K562 (cell line): ENCODE measurements around the gene RMC1. TPM values are rescaled to one million over a fixed set of nuclear protein-coding genes. Genes with fewer than 3 reads are reported as not detected.
A peak's percentile ranks its signal among the peaks of the same experiment; 100 is the strongest.

ENCODE experiments used
- ATAC-seq: fragments of 200-7000 bp; cut with Tn5 transposase; 3 replicates; pipeline ENCODE4 v1.9.1; 2020; ENCODE audit warnings: moderate library complexity
- BruUV-seq: library from RNA; stranded (reverse); fragments of 400-500 nt; replicated peaks from 2 replicates; lab custom pipeline; 2021; lab: Mats Ljungman, UMichigan
- CTCF ChIA-PET: fragments of 300-600 bp; formaldehyde crosslinking; extraction: SDS; loops from one replicate; lab custom pipeline; 2021; ENCODE audit warnings: low intra/inter-chr PET ratio; lab: Yijun Ruan, JAX
- POLR2A ChIA-PET: fragments of 300-600, 350-650 bp; sonication (Branson Sonifier 250); formaldehyde crosslinking; extraction: SDS; loops from one replicate; lab custom pipeline; 2021; ENCODE audit warnings: antibody characterized with exemption, inconsistent platforms; lab: Yijun Ruan, JAX
- DNase-seq, 4 experiments: peaks; one replicate each; pipeline versions ENCODE4 v3.0.0 to v3.0.0-alpha.2; 2011 to 2018; ENCODE audit warnings: low spot score in 3 of 4, mixed read lengths in 3 of 4; ENCODE audit errors: extremely low read depth in 1 of 4
- FAIRE-seq: peaks from 2 replicates; lab custom pipeline; 2011; peaks lifted over from hg19 to GRCh38; lab: Jason Lieb, UNC
- H2AFZ ChIP-seq: 2 replicates; pipeline ENCODE4 v1.6.0; 2011; ENCODE audit warnings: low read depth, low read length, control low read depth, inconsistent platforms
- H3K27ac ChIP-seq: fragments of 200-600 bp; 3 replicates; pipeline ENCODE4 v1.8.0; 2011; ENCODE audit warnings: low read depth, mild to moderate bottlenecking, control low read depth, inconsistent platforms, low read length, moderate library complexity, mixed read lengths; ENCODE audit errors: extremely low read depth
- H3K27me3 ChIP-seq, 2 experiments: fragments of 300-600 bp in 1 of 2; 2 replicates in 1 of 2; 3 replicates in 1 of 2; pipeline versions ENCODE4 v1.6.0 to v1.8.0; 2011; ENCODE audit warnings: inconsistent platforms in 2 of 2, low read length in 2 of 2, mild to moderate bottlenecking in 1 of 2, mixed read lengths in 1 of 2, moderate library complexity in 1 of 2; ENCODE audit not compliant: control insufficient read depth in 2 of 2, insufficient read depth in 2 of 2
- H3K36me3 ChIP-seq: fragments of 300-600 bp; 3 replicates; pipeline ENCODE4 v1.8.0; 2011; ENCODE audit warnings: mild to moderate bottlenecking, low read length, inconsistent platforms; ENCODE audit not compliant: control insufficient read depth, insufficient read depth
- H3K4me1 ChIP-seq, 2 experiments: fragments of 200-600 bp in 1 of 2; replicated peaks in 1 of 2; 2 replicates in 1 of 2; 3 replicates in 1 of 2; pipeline versions ENCODE4 v1.5.1 to v1.8.0; 2011; ENCODE audit warnings: inconsistent platforms in 2 of 2, low read length in 2 of 2, mild to moderate bottlenecking in 1 of 2, mixed read lengths in 1 of 2, moderate library complexity in 1 of 2; ENCODE audit not compliant: control insufficient read depth in 2 of 2, insufficient read depth in 2 of 2
- H3K4me2 ChIP-seq: 2 replicates; pipeline ENCODE4 v1.6.1; 2011; ENCODE audit warnings: low read length, control low read depth, inconsistent platforms, mixed read lengths; ENCODE audit not compliant: insufficient read depth
- H3K4me3 ChIP-seq: fragments of 200-600 bp; sonication (generic), shearing (Covaris generic); 2 replicates; pipeline ENCODE4 v1.5.1; 2016; ENCODE audit warnings: control low read depth, inconsistent platforms
- H3K79me2 ChIP-seq: fragments of 200-600 bp; 3 replicates; pipeline ENCODE4 v1.8.0; 2011; ENCODE audit warnings: low read length, inconsistent platforms; ENCODE audit not compliant: control insufficient read depth, insufficient read depth
- H3K9ac ChIP-seq, 2 experiments: 2 replicates each; pipeline versions ENCODE4 v1.6.0 to v1.6.1; 2011; ENCODE audit warnings: low read depth in 2 of 2, low read length in 2 of 2, control low read depth in 1 of 2, inconsistent platforms in 1 of 2, mild to moderate bottlenecking in 1 of 2, mixed read lengths in 1 of 2; ENCODE audit not compliant: insufficient read depth in 1 of 2
- H3K9me1 ChIP-seq: one replicate; pipeline ENCODE4 v1.6.0; 2011; ENCODE audit warnings: inconsistent platforms, mild to moderate bottlenecking, low read length, moderate library complexity; ENCODE audit not compliant: control insufficient read depth, insufficient read depth
- H3K9me3 ChIP-seq: replicated peaks from 2 replicates; pipeline ENCODE4 v1.5.1; 2011; ENCODE audit warnings: low read depth, low read length, inconsistent platforms; ENCODE audit not compliant: control insufficient read depth, insufficient read depth
- H4K20me1 ChIP-seq: replicated peaks from 2 replicates; pipeline ENCODE4 v1.6.1; 2011; ENCODE audit warnings: low read length, inconsistent platforms, mixed read lengths; ENCODE audit not compliant: control insufficient read depth, insufficient read depth
- CEBPB ChIP-seq: fragments of 450-650 bp; IDR thresholded peaks from 2 replicates; pipeline ENCODE4 v1.6.1; 2016; ENCODE audit warnings: missing genetic modification characterization, missing compliant biosample characterization
- COPS2 ChIP-seq: fragments of 450-650 bp; conservative IDR thresholded peaks from 2 replicates; pipeline ENCODE4 v1.6.1; 2016; ENCODE audit warnings: mild to moderate bottlenecking, moderate library complexity
- DLX4 ChIP-seq: fragments of 250-450 bp; sonication (Bioruptor Pico); IDR thresholded peaks from 2 replicates; pipeline ENCODE4 v1.6.1; 2021; ENCODE audit warnings: mild to moderate bottlenecking
- IRF2 ChIP-seq: sonication (generic); formaldehyde crosslinking; IDR thresholded peaks from 2 replicates; pipeline ENCODE4 v1.8.1; 2022; ENCODE audit warnings: mild to moderate bottlenecking, missing genetic modification reagents
- MNT ChIP-seq, 2 experiments: fragments of 450-650 bp; conservative IDR thresholded peaks; 2 replicates each; pipeline ENCODE4 v1.6.1; 2017; ENCODE audit warnings: mild to moderate bottlenecking in 2 of 2, moderate library complexity in 2 of 2
- ZNF354B ChIP-seq: fragments of 250-450 bp; sonication (Bioruptor Pico); IDR thresholded peaks from 2 replicates; pipeline ENCODE4 v1.4.0; 2020
- ZNF408 ChIP-seq: fragments of 250-450 bp; sonication (Bioruptor Pico); IDR thresholded peaks from 2 replicates; pipeline ENCODE4 v1.4.0; 2020; ENCODE audit warnings: low read depth, mild to moderate bottlenecking, moderate library complexity
- ZNF592 ChIP-seq: fragments of 450-650 bp; IDR thresholded peaks from 2 replicates; pipeline ENCODE4 v1.6.1; 2017; ENCODE audit warnings: antibody characterized with exemption, mild to moderate bottlenecking
- WGBS: fragments of 100-300 bp; shearing (Covaris generic); methylation state at CpG from one replicate; pipeline ENCODE4 v1.1.6; 2016; ENCODE audit warnings: low coverage, mixed read lengths; ENCODE audit not compliant: insufficient coverage; ENCODE audit errors: missing lambda C conversion rate; 5-methylcytosine and 5-hydroxymethylcytosine counted together
- in situ Hi-C: fragments of 300-500 bp; cut with MboI; formaldehyde crosslinking; loops from 4 replicates; pipeline ENCODE4 v1.15.0; 2018; ENCODE audit warnings: inconsistent platforms, mixed read lengths
- intact Hi-C: fragments of 100-400 bp; cut with micrococcal nuclease; formaldehyde crosslinking; loops from 2 replicates; pipeline ENCODE4 v1.14.2; 2022
- polyA plus RNA-seq, 8 experiments: library from polyadenylated mRNA; depleted of rRNA in 4 of 8; stranded (reverse) in 5 of 8; unstranded in 3 of 8; fragments of >200 nt; fragmentation: Nextera tagmentation in 2 of 8; fragmentation: Illumina TruSeq in 1 of 8; extraction: Ambion mirVana in 2 of 8; extraction: Trizol in 1 of 8; gene quantifications; 2 replicates each; pipeline versions ENCODE4 v1.2.1 to v1.2.3, GENCODE V29; 2011 to 2014; ENCODE audit warnings: inconsistent platforms in 1 of 8, missing spikeins in 1 of 8
- total RNA-seq, 7 experiments: library from RNA; depleted of rRNA in 6 of 7; stranded (reverse); fragments of >200 nt in 6 of 7; fragmentation: Illumina TruSeq in 2 of 7; extraction: Trizol in 2 of 7; gene quantifications; 2 replicates each; pipeline versions ENCODE4 v1.2.1 to v1.2.3, GENCODE V29; 2011 to 2021; ENCODE audit warnings: low replicate concordance in 1 of 7

The RMC1 gene
- total and polyA plus RNA-seq, 9 of the 15 experiments (the other 6 are each of a cell fraction or from before 2014, with no cell fraction given): 7.5 to 42.4 (median 35.5) TPM

GRCh38 chr18:23521907-23522306, 18.6 kb downstream of the RMC1 start:
- Histone ChIP-seq H4K20me1 (no peaks in the 10 kb centered on the region), H3K27ac (no peak overlapping the region), H3K4me2 (no peak overlapping the region), H3K4me3 (no peak overlapping the region), H3K79me2 (no peaks in the 10 kb centered on the region), H3K36me3 (peaks cover 84% of the 10 kb centered on the region), H3K9me1 (no peaks in the 10 kb centered on the region), H3K9ac (no peak overlapping the region), H3K27me3 (no peaks in the 10 kb centered on the region), H2AFZ (no peak overlapping the region), H3K4me1 (no peaks in the 10 kb centered on the region), H3K9me3 (no peaks in the 10 kb centered on the region)
- no TSS peak for BruUV-seq
- intact Hi-C loops: no loop called here
- no peak for FAIRE-seq
- 91% methylated on average over 7 of the region's 7 CpGs for WGBS
- no peak for ATAC-seq
- ChIA-PET POLR2A (interaction anchor here (0.7 to 1.2 kb wide), 2 partner anchors 20 to 67 kb away, joined by 3 read pairs; no protein-coding TSS in a partner anchor), CTCF (no interaction called here)
- in situ Hi-C loops: no loop called here
- no peak for DNase-seq
- no peak for TF ChIP-seq MNT (conservative IDR thresholded peaks at IDR 0.05)

- intact Hi-C loops: no loop called here
- no peak for ATAC-seq
- Histone ChIP-seq H3K4me1 (peaks cover 3 to 10% of the 10 kb centered on the region in 2 experiments), H3K79me2 (peaks cover 8% of the 10 kb centered on the region; the same call in 2 of the 3 replicates), H4K20me1 (no peaks in the 10 kb centered on the region), H3K4me3 (no peak overlapping the region), H3K9ac (no peak overlapping the region), H3K4me2 (no peak overlapping the region), H3K36me3 (peaks cover 85% of the 10 kb centered on the region), H2AFZ (no peak overlapping the region), H3K27ac (no peak overlapping the region), H3K9me3 (no peaks in the 10 kb centered on the region), H3K27me3 (no peaks in the 10 kb centered on the region), H3K9me1 (no peaks in the 10 kb centered on the region)
- TF ChIP-seq CEBPB (tag): 0 out of 2 replicates have a peak, but pooled peaks have one; percentile 9
- TF ChIP-seq ZNF408 (CRISPR knock-in tag): no peak
- no peak for TF ChIP-seq ZNF354B
- TF ChIP-seq DLX4 (CRISPR knock-in tag): no peak
- TF ChIP-seq IRF2 (CRISPR knock-in tag): no peak
- TF ChIP-seq ZNF592: no peak
- TF ChIP-seq COPS2: no peak
- ChIA-PET CTCF (no interaction called here), POLR2A (interaction anchor here (0.9 kb wide), 1 partner anchor 67 kb away, joined by 3 read pairs; no protein-coding TSS in a partner anchor)
- no TSS peak for BruUV-seq
- 79% methylated on average over 12 of the region's 12 CpGs for WGBS
- no peak for FAIRE-seq
- in situ Hi-C loops: no loop called here
- no peak for DNase-seq
Measured at GRCh38 chr18:23523429-23524212, 20.3 kb downstream of the RMC1 start.
